Cerebellar cortex (tissue), 1 donor: ENCODE data around the gene ZFR2.

Experiments used
- DNase-seq: peaks from one replicate; pipeline ENCODE4 v3.0.0-alpha.2; 2015; ENCODE audit warnings: low spot score

Gene ZFR2

GRCh38 chr19:3785938-3786824 lies 82.7 kb downstream of the ZFR2 start, which contains the start of gene MATK:
Gene MATK, minus strand, starts transcription at chr19:3786381. Its CDS starts 1,246 bp downstream, at chr19:3785135.
- no peak for DNase-seq

DNA sequence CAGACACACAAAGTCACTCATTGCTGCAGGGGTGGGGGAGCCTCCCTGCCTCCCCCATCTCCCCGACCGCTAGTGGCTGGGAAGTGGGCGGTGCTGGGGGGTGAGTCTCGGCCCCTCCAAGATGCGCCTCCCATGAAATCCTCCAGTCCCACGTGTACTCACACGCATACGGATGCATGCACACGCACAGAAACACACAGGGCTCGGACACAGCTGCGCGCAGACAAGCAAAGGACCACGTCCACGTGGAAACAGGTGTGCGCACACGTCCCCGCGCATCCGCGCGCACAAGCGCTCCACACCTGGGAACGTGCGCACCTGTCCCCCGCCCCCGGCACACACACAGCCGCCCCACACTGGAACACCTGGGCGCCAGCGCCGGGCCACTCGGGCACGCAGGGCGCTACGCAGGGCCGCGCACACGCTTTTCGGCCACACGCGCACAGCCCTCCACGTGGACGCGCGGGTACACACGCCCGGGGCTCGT lies 83.3 kb downstream of the ZFR2 start:
- DNase-seq, result no peak

- DNase-seq, result no peak
These were observed 84.0 kb downstream of the ZFR2 start for GRCh38 chr19:3784607-3785450.

DNA sequence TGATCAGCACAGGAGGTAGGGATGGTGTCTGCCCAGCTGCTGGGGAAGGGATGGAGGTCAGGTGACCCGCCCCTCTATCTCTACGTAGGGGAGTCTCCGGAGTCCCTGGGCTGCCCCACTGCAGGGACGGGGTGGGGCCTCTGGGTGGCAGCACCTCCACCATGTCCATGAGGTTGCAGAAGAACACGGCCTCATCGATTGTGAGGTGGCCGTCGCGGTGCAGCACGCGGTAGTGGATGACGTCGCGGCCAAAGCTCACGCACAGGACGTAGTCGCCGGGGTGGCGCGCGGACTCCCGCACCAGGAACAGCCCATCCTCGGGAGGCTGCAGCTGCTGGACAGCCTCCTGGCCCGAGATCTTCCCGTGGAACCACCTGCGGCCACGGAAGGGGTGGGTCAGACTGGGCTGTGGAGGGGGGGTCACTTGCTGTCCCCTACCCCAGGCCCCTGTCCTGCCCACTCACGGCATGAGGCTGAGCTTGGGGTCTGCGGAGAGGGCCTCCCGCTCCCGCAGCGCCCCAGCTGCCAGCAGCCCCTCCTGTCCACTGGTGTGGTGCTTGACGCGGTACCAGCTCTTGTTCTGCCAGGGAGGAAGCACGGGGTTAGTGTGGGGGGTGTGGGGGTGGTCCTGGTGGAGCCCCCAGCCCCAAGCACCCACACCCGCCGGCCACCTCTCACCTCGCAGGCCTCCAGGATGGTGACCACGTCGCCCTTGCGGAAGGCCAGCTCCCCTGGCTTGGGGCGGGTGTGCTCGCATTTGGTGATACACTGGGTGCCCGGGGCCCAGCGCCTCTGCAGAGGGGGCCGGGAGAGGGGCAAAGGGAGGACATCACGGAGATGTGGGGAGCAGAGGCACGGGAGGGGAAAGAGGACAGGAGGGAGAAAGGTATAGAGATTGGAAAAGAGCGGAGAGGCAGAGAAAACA lies 84.9 kb downstream of the ZFR2 start:
- DNase-seq, result no peak

DNA sequence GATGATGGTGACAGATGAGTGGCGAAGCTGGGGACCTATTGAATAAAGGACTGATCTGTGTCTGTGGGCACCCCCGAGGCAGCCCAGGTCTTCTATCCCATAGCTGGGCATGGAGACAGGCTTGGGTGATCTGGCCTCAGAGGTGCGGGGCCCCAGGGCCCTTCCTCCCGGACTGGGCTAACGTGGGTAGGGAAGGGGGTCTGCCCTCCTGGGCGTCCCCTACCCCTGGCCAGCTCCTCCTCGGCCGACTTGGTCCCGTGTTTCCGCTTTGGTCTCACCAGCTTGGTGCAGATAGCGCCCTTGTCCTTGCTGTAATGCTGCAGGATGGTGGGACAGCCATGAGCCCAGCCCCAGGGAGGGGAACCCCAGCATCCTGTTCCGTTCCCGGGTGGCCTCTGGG lies 85.9 kb downstream of the ZFR2 start:
- no peak for DNase-seq

DNA sequence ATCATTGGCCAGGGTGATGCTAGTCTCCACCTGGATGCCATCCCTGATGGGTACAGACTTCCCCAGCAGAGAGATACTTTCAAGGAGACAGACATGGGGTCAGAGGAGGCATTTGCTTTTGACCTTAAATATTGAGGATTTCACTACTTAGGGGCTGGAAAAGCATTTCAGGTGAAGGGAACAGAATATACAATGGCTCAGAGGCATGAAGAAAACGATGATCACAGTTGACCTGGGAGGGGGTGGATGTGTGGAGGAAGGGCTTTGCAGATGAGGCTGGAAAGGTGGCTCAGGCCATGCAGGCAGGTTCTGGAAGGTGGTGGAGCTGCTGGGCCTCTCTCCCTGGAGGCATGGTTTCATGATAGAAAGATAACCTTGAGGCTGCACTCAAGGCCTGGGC lies 86.5 kb downstream of the ZFR2 start:
- DNase-seq, result no peak

GRCh38 chr19:3781603-3782002 lies 87.2 kb downstream of the ZFR2 start:
- no peak for DNase-seq

DNA sequence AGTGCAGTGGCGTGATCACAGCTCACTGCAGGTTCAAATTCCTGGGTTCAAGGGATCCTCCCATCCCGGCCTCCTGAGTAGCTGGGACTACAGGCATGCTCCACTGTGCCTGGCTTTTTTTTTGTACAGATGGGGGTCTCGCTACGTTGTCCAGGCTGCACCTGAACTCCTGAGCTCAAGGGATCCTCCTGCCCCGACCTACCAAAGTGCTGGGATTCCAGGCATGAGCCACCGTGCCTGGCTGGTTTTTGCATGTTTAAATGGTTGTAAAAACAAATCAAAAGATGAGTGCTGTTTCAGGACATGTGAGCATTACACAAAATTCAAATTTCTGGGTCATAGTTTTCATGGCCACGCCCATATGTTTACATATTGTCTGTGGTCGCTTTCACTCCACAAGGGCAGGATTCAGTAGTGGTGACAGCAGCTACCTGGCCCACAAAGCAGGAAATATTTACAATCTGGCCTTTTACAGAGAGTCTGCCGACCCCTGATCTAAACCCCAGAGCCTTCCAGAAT lies 88.0 kb downstream of the ZFR2 start:
- no peak for DNase-seq

DNA sequence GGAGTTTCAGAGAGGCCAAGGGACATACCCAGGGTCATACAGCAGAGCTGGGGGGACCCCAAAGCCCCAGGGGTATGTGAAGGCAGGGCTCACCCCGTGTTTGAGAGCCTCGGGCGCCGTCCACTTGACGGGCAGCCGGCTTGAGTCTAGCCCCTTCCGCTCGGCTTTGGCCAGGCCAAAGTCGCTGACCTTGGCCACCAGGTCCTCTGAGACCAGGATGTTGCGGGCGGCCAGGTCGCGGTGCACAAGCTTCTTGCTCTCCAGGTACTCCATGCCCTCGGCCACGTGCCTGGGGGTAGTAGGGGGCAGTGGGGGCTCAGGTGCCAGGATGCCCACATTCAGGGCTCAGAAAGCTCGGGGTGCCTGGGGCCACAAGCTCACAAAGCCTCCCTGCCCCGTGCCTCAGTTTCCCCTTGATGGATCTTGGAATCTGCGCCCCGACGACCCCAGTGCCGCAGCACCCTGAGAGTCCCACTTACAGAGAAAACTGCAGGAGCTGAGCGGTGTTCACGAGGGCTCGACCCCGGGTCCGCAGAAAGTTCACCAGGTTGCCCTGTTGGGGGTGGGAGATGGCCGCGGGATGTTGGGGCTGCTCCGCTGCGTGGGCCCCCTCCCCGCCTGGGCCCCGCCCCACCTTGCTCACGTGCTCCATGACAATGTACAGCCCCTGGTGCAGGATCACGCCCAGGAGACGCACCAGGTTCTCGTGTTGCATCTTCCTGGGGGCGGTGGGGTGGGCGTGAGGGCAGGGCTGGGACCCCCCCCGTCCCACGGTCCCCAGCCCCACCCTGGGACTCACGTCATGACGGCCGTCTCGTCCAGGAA lies 89.7 kb downstream of the ZFR2 start:
- no peak for DNase-seq

DNA sequence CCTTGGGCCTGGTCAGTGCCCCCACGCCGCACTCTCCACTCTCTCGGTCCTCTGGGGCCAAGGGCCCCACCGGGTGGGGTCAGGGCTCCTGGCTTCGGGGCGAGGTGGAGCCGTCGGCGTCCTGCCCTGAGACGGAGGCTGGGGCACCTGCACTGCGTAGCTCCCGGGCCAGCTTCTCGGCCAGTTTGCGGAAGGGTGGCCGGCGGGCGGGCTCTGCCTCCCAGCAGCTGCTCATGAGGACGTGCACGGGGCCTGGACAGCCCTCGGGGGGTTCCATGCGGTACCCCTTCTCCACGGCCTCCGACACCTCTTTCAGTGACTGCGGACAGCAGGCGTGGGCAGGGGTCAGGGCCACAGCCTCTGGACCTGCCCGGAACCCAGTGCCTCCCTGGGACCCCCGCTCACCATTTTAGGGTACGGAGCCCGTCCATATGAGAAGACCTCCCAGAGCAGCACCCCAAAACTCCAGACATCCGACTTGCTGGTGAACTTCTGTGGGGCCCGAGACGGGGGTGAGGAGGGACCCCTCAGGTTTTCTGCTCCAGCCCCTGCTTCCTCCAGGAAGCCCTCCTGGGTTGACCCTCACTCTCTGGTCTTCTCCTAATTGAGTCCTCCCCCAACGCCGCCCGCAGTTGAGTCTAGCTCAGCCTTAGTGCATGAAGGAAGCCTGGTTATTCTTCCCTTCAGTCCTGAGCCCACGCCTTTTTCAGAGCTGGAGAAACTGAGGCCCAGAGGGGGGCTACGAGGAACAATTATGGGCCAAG lies 90.6 kb downstream of the ZFR2 start:
- no peak for DNase-seq

GRCh38 chr19:3776479-3777040 lies 92.3 kb downstream of the ZFR2 start:
- no peak for DNase-seq

GRCh38 chr19:3775831-3776230 lies 93.0 kb downstream of the ZFR2 start:
- no peak for DNase-seq

- no peak for DNase-seq
These were observed 93.5 kb downstream of the ZFR2 start for GRCh38 chr19:3775374-3775711.

DNA sequence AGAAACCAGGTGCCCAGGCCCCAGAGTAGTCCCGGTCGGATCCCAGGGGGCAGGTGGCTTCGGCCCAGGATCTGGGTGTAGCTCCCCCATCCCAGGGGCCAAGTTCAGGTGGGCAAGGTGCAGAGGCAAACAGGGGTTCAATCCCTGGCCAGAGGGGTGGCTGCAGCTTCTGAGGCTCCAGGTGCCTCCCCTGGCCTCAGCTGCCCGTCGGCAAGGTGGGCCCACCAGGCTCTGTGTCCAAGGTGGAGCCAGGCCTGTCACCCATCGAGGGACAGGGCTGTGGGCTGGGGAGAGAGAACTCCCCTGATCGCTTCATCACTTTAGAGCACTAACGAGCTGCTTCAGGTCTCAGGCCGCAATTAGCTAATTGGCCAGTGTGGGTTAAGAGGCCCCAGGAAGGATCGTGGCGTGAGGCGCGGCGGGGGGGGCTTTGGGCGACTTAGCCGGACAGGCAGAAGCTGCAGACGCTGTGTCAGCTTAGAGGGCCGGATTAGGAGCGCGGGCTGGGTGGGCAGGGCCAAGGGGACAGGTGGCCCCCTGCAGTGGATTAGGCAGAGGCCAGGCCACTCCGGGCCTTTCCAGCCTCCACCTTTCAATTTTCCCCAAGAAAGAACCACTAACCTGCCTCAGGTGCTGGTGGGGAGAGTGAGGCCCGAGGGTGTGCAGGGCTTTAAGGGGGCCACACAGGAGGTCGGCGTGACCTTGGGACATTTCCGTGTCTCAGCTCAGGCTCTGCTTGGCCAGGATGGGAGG lies 94.0 kb downstream of the ZFR2 start:
- DNase-seq, result no peak

DNA sequence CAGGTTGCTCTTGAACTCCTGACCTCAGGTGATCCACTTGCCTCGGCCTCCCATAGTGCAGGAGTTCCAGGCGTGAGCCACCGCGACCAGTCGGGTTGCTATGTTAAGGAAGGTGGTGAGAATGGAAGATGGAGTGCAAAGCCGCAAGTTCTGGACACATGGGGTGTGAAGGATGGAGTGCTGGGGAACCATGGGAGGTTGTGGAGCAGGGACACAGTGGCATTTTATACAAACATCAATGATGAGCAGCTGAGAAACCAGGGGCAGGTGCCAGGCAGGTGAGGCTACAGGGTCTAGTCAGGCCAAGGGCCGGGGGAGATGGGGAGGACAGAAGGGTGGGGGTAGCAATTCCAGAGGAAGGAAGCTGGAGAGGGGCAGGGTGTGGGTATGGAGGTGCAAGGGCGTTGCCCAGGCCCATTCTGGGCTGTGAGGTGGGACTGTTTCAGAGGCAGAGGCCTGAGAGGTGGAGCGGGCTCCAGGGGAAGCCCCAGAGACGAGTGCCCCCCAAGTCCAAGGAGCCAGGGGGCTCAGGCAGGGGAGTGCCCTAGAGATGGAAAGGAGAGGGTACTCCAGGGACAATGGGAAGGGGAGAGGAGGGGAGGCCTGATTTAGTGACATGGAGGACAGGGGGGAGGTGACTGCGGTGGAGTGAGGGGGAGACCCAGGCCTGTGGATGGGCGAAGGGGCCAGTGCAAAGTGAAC lies 94.9 kb downstream of the ZFR2 start:
- no peak for DNase-seq

DNA sequence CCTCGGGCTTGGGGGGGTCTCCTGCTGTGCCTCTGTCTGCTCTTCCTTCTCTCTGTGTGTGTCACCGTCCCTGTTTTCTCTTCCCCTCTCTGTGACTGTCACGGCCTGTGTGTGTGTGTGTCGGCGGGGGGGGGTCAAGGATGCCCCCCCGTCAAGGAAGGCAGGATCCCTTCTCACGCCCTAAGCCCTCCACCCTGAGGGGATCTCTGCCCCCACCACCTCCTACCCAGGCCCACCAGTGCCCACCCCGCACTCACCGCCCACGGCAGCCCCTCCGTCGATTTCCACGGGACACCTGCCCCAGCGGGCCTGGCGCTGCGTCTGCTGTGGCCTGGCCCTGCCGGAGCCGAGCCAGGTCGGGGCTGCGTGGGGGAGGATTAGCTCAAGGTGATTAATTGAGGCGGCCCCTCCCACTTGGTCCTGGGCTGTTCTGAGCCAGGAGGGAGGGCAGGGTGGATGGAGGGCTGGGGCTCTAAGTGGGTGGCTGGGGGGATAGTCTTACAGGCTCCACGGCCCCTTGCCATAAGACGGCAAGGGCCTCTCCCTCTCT lies 96.9 kb downstream of the ZFR2 start, which contains the start of gene RAX2:
TSS of gene RAX2 (minus strand) at position 323 of the 550 bp plus-strand sequence. CDS start 486 bp downstream, outside the sequence.
- no peak for DNase-seq

- no peak for DNase-seq
These were observed 97.6 kb downstream of the ZFR2 start for GRCh38 chr19:3771000-3771905.
